Breast epithelium (tissue), 4 donors: ENCODE results near the gene ARID4B. TPM values are rescaled to one million over a fixed set of nuclear protein-coding genes. Genes with fewer than 3 reads are reported as not detected.

ENCODE experiments used
- DNase-seq, 2 donors: peaks; one replicate each; pipeline ENCODE4 v3.0.0-alpha.2; 2019; ENCODE audit warnings: low spot score in 2 of 2
- H3K27ac ChIP-seq, 2 donors: fragments of 200-600 bp; sonication (generic) in 1 of 2; one replicate each; pipeline ENCODE4 v1.5.1; 2016 to 2019; ENCODE audit warnings: mild to moderate bottlenecking in 1 of 2
- H3K27me3 ChIP-seq, 2 donors: fragments of 200-600 bp; sonication (generic) in 1 of 2; one replicate each; pipeline versions ENCODE4 v1.5.1 to v1.6.0; 2017 to 2019; ENCODE audit warnings: control low read depth in 1 of 2, mild to moderate bottlenecking in 1 of 2
- H3K36me3 ChIP-seq: fragments of 200-600 bp; one replicate; pipeline ENCODE4 v1.5.1; 2019
- H3K4me1 ChIP-seq, 2 donors: fragments of 200-600 bp; sonication (generic); one replicate each; pipeline ENCODE4 v1.5.1; 2016 to 2019; ENCODE audit warnings: control low read depth in 1 of 2
- H3K4me3 ChIP-seq, 3 donors: fragments of 200-600 bp; sonication (generic); 1 replicate in 2 of 3; 2 replicates in 1 of 3; pipeline ENCODE4 v1.5.1; 2016 to 2019; ENCODE audit warnings: mild to moderate bottlenecking in 3 of 3, moderate library complexity in 2 of 3
- H3K9me3 ChIP-seq, 2 donors: fragments of 200-600 bp; sonication (generic) in 1 of 2; one replicate each; pipeline ENCODE4 v1.5.1; 2016 to 2019; ENCODE audit warnings: control low read depth in 1 of 2
- POLR2A ChIP-seq: fragments of 450-650 bp; IDR thresholded peaks from one replicate; pipeline ENCODE4 v1.6.1; 2016; ENCODE audit warnings: antibody characterized with exemption, mild to moderate bottlenecking, moderate library complexity
- POLR2AphosphoS5 ChIP-seq, 3 donors: sonication (generic); formaldehyde crosslinking; IDR thresholded peaks; one replicate each; pipeline ENCODE4 v1.6.1; 2017; ENCODE audit warnings: antibody characterized with exemption in 3 of 3
- intact Hi-C: fragments of 100-400 bp; cut with DNase I; formaldehyde crosslinking; loops from one replicate; pipeline ENCODE4 v1.15.1; 2023; ENCODE audit warnings: low total_unique reads
- total RNA-seq, 3 donors: library from RNA; depleted of rRNA; stranded (reverse); fragments of >200 nt; gene quantifications; one replicate each; pipeline ENCODE4 v1.1.0, GENCODE V29; 2016
- TF ChIP-seq, protein P1 (sequence below), 3 donors: fragments of 450-650 bp; IDR thresholded peaks; one replicate each; pipeline ENCODE4 v1.5.1; 2016 to 2017; ENCODE audit warnings: antibody characterized with exemption in 3 of 3, mild to moderate bottlenecking in 3 of 3, moderate library complexity in 3 of 3

Gene ARID4B
- total RNA-seq, 3 donors from 2014 or later: 34.4 to 91.6 (median 76.7) TPM

DNA sequence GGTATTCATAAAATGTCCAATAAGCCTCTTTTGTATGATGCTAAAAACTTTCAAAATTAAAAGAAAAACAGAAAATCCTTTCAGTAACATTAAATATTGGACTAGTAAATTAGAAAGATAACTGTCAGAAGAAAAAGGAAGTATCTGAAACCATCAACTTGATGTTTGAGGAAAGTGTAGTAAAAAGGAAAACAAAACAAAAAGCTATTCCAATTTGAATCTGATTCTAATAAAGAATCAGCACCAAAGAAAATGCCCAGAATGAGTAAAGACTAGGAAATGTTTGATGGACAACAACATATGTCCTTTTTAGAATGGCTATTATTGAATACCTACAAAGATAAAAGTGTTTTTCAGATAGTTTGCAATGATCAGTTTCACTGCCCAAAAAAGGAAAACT, 87.0 kb downstream of the ARID4B start:
- intact Hi-C loops: no loop called here
- H3K9me3 ChIP-seq: no peaks in the 10 kb centered on the region

DNA sequence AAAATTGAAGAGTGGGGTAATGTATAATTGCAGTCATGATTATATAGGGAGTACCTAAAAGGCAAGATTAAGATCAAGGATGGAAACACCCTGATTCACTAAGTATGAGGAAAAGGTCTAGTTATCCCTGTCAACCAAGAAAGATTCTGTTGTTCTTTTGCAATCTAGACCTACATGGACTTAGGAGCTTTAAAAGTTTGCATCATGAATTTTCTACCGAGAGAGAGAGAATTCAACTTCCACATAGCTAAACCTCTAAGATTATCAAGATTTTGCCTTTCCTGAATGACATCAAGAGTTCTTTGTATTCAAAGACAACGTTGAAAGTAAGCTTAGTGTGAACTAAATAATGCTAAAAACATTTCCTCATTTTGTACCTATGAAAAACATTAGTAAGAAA, 88.1 kb downstream of the ARID4B start:
- no peaks in the 10 kb centered on the region for H3K36me3 ChIP-seq
- H3K9me3 ChIP-seq: no peaks in the 10 kb centered on the region
- no peak overlapping the region for H3K4me3 ChIP-seq
- H3K27me3 ChIP-seq: no peaks in the 10 kb centered on the region
- no peak for DNase-seq
- TF ChIP-seq POLR2A (no peak), POLR2AphosphoS5 (IDR thresholded peaks at IDR 0.05) (no peak)
- TF ChIP-seq, protein P1, sequence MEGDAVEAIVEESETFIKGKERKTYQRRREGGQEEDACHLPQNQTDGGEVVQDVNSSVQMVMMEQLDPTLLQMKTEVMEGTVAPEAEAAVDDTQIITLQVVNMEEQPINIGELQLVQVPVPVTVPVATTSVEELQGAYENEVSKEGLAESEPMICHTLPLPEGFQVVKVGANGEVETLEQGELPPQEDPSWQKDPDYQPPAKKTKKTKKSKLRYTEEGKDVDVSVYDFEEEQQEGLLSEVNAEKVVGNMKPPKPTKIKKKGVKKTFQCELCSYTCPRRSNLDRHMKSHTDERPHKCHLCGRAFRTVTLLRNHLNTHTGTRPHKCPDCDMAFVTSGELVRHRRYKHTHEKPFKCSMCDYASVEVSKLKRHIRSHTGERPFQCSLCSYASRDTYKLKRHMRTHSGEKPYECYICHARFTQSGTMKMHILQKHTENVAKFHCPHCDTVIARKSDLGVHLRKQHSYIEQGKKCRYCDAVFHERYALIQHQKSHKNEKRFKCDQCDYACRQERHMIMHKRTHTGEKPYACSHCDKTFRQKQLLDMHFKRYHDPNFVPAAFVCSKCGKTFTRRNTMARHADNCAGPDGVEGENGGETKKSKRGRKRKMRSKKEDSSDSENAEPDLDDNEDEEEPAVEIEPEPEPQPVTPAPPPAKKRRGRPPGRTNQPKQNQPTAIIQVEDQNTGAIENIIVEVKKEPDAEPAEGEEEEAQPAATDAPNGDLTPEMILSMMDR (IDR thresholded peaks at IDR 0.05): no peak
- intact Hi-C loops: no loop called here
- H3K4me1 ChIP-seq: no peaks in the 10 kb centered on the region
- no peak overlapping the region for H3K27ac ChIP-seq

More for the DNA sequence above, 87.0 kb downstream of the ARID4B start:
- TF ChIP-seq POLR2A (no peak), POLR2AphosphoS5 (IDR thresholded peaks at IDR 0.05) (no peak)
- TF ChIP-seq, protein P1 (IDR thresholded peaks at IDR 0.05): no peak
- H3K4me3 ChIP-seq: no peak overlapping the region
- H3K27me3 ChIP-seq: no peaks in the 10 kb centered on the region
- H3K36me3 ChIP-seq: no peaks in the 10 kb centered on the region
- no peak overlapping the region for H3K27ac ChIP-seq
- no peak for DNase-seq
- H3K4me1 ChIP-seq: peaks cover 0 to 1% of the 10 kb centered on the region in 2 donors

DNA sequence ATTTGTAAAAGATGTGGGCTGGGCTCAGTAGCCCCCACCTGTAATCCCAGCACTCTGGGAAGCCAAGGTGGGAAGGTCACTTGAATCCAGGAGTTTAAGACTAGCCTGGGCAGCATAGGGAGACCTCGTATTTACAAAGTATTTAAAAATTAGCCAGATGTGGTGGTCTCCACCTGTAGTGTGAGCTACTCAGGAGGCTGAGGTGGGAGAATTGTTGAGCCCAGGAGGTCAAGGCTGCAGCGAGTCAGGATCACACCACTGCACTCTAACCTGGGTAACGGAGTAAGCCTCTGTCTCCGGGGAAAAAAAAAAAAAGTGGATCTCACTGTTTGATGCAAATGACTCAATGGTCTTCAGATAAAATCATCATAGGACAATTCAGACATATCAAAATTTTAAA, 89.4 kb downstream of the ARID4B start:
- H3K9me3 ChIP-seq: no peaks in the 10 kb centered on the region
- no peaks in the 10 kb centered on the region for H3K27me3 ChIP-seq
- DNase-seq: no peak
- H3K4me1 ChIP-seq: no peaks in the 10 kb centered on the region
- H3K4me3 ChIP-seq: no peak overlapping the region
- no peak for TF ChIP-seq POLR2AphosphoS5 (IDR thresholded peaks at IDR 0.05)
- TF ChIP-seq, protein P1 (IDR thresholded peaks at IDR 0.05): no peak
- no peak for TF ChIP-seq POLR2A
- no peak overlapping the region for H3K27ac ChIP-seq
- no peaks in the 10 kb centered on the region for H3K36me3 ChIP-seq
- intact Hi-C loops: no loop called here

DNA sequence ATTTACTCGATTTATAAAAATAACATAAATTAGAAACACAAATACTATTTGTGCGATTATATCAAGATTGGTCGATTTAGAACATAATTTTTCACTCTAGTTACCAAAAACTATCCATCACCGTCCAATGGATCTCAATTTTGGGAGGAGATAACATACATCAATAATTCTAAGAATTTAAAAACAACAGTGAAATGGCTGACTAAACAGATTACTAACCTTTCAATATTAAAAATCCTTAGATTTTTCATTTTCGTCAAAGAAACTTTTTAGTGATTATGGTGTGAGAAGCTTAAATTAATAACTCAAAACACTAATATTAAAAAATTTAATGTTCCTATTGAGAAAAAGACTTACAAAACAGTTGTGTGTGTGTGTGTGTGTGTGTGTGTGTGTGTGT, 91.9 kb downstream of the ARID4B start:
- TF ChIP-seq POLR2AphosphoS5 (IDR thresholded peaks at IDR 0.05) (no peak), POLR2A (no peak)
- TF ChIP-seq, protein P1 (IDR thresholded peaks at IDR 0.05): no peak
- H3K27ac ChIP-seq: no peak overlapping the region

DNA sequence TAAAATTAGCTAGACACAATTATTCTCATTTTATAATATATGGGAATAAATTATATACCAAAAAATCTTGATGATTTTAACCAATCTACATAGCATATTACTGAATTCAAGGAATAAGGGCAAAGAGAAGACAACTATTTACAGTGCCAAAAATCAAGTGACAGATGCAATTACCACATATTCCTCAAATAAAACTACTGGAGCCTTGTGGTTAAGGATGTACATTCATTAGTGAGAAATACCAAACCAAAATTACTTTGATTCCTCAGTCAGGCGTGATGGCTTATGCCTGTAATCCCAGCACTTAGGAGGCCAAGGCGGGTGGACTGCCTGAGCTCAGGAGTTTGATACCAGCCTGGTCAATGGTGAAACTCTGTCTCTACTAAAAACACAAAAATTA, 98.1 kb downstream of the ARID4B start:
- intact Hi-C loops: no loop called here
- no peak overlapping the region for H3K27ac ChIP-seq
- TF ChIP-seq POLR2AphosphoS5 (IDR thresholded peaks at IDR 0.05) (no peak), POLR2A (no peak)
- TF ChIP-seq, protein P1 (IDR thresholded peaks at IDR 0.05): no peak
- DNase-seq: no peak
- no peaks in the 10 kb centered on the region for H3K27me3 ChIP-seq
- no peak overlapping the region for H3K4me3 ChIP-seq
- H3K36me3 ChIP-seq: peaks cover 4% of the 10 kb centered on the region
- no peaks in the 10 kb centered on the region for H3K9me3 ChIP-seq
- no peaks in the 10 kb centered on the region for H3K4me1 ChIP-seq

More for the DNA sequence above, 91.9 kb downstream of the ARID4B start:
- Histone ChIP-seq H3K27me3 (no peaks in the 10 kb centered on the region), H3K36me3 (no peaks in the 10 kb centered on the region), H3K4me1 (no peaks in the 10 kb centered on the region), H3K4me3 (no peak overlapping the region), H3K9me3 (no peaks in the 10 kb centered on the region)
- DNase-seq: no peak
- intact Hi-C loops: no loop called here
